HG03457 (cell line): ENCODE measurements around the gene SELENOS.

Experiments used
- ATAC-seq: cut with Tn5 transposase; IDR thresholded peaks from one replicate; pipeline ENCODE4 v1.9.1; 2021; ENCODE audit warnings: moderate number of reproducible peaks; ENCODE audit not compliant: unreplicated experiment

Gene SELENOS

GRCh38 chr15:101277943-101278564 lies 769 bp upstream of the SELENOS start:
- ATAC-seq: no peak

DNA sequence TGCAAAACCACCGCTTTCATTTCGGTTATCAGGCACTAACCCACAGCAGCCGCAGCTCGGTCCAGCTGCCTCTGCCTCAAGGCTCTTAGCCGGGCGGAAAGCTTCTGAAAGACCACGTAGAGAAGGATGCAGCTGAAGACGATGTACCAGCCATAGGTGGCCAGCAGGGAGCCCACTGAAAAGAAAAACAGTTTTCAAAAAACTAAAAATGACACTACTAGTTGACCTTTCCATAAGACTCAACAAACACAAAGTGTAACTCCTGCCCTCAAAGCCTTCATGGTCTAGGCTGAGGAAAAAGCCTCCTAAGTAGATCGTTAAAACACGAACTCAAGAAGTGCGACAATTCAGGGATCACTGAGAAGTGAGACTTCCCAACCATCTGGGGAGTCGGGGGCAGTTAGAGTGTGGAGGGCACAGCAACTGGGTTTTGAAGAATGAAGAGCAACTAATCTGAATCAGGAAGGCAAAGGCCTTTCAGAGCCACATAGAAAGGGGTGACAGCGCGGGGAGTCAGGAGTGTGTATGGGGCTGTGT lies 716 bp downstream of the SELENOS start:
- ATAC-seq: peak; percentile 0

DNA sequence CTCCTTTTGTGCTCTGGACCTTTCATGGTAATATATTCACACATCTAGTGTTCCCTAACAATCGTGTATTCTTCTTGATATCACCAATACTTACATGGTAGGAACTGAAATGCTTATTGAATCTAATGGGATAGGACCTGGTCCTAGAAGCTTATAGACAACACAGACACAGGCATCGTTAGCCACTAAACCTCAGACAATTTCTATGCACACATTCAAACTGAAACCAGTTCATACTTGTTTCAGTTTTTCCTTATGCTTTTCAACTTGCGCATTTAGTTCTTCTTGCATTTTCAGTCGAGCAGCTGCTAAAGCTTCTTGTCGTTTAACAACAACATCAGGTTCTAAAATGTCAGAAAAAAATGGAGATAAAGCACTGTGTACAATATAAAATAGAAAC lies 2.3 kb downstream of the SELENOS start:
- ATAC-seq: no peak

- ATAC-seq: no peak
Observed at GRCh38 chr15:101273534-101273933, 3.8 kb downstream of the SELENOS start.

DNA sequence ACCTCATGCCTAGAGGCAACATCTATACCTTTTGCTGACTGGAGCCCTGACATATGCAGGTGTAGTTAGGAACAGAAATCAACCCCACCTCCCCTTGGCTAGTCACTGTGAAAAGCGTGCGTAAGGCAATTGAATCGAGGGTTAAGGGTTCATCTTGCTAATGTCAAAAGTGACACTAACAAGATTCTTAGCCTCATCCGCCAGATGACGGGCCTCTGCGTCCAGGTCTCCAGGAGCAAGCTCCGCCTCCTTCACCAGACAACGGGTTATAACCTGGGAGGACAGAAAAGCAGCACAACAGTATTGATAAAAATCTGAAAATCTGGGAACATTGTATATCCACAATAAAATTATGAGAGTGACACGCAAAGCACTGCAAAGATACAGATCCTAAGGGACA lies 4.7 kb downstream of the SELENOS start:
- no peak for ATAC-seq

DNA sequence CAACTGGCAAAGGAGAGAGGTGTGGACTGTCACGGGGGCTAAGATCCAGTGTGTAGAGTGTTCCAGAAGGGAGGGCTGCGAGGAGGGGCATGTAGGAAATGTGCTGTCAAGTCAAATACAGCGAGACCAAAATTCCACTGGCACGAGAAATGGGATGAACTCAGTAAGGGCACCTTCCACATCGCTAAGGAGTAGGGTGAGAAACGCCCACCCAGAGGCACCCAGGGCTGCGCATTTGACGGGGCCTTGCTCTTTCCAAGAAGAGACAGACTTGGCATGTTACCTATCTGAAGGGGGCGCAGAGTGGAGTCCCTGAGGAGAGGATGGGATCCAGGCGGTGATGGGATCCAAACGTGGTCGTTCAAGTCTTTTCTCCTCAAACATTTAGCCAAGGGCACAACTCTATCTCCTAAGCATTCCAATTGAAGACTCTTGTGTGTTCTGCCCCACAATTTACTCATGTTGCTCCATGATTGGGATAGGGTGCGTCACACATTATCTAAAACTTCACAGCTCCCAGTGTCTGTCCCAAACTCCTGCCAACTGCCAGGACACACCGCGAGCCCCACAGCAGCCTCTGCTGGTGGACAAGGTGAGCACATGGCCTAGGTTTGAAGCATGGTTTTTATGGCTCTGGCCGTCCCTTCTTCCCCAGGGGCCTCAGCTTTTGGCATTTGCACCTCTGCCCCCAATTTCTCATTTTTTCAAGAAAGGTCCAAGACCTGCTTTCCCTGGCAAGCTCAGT lies 7.6 kb downstream of the SELENOS start:
- no peak for ATAC-seq

- ATAC-seq: no peak
Observed at GRCh38 chr15:101267320-101268104, 9.8 kb downstream of the SELENOS start.

DNA sequence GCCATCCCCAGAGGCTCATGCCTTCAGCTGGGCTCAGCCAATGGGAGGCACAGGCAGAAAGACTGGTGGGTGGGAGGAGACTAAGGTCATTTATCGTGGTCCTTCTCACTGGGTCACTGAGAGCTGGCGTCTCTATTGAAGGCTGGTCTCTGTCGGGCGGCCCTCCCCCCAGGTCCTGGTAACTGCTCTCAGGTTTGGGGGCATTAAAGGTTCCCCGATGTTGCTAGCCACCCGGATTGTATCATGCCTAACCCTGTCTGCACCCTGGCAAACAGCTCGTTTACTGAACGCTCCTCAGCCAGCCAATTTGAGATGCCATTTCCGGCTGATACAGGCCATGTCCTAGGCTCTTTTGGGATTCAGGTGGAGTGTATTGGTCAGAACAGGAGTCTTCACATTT lies 10.5 kb downstream of the SELENOS start:
- no peak for ATAC-seq

- ATAC-seq: no peak
Observed at GRCh38 chr15:101266034-101266433, 11.3 kb downstream of the SELENOS start.

DNA sequence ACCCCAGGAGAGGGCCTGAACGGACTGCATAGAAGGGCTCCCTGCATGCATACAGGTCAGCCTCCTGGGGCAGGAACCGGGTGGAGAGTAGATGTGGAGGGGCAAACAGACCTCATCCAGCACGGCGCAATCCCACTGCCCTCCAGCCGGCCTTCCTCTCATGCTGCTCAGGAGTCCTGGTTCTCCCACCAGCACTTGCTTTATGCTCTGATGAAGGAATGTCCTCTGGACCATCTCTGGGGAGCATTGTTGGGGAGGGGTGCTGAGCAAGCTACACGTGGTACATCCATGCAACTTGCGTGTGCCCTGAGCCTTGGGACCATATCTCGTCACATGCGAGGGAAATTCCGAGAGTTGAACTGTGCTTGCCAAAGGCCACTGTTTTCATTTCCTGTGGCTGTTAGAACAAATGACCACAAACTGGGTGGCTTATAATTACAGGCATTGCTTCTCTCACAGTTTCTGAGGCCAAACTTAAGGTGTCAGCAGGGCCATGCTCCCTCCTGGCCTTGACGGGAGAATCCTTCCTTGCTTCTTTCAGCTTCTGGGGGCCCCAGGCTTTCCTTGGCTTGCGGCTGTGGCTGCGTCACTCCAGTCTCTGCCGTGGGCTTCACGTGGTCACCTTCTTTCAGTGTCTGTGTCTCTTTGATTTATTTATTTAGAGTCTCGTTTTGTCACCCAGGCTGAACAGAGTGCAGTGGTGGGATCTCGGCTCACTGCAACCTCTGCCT lies 12.2 kb downstream of the SELENOS start:
- ATAC-seq: no peak

GRCh38 chr15:101264011-101264410 lies 13.3 kb downstream of the SELENOS start:
- peak; percentile 42 for ATAC-seq

- ATAC-seq: no peak
Observed at GRCh38 chr15:101262551-101262950, 14.7 kb downstream of the SELENOS start.

- no peak for ATAC-seq
Observed at GRCh38 chr15:101258238-101259144, 18.8 kb downstream of the SELENOS start.

GRCh38 chr15:101256757-101257156 lies 20.5 kb downstream of the SELENOS start:
- no peak for ATAC-seq

- ATAC-seq: no peak
Observed at GRCh38 chr15:101255615-101256241, 21.6 kb downstream of the SELENOS start.

DNA sequence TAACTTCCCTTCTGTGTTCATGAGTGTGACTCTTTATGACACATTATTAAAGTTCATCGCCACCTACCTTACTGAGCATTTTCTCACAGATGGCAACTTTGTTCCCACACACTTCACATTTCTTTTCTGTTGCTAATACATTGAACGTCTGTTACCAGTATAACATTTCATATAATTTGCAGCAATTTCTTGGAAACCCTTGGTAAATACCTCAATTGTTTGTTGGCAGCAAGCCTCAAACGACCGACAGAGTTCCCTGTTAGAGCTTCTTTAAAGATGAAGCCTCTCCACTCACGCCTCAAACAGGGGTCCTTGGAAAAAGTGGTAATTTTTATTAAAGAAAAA lies 22.3 kb downstream of the SELENOS start:
- ATAC-seq: no peak

- no peak for ATAC-seq
Observed at GRCh38 chr15:101254157-101255050, 22.9 kb downstream of the SELENOS start.

DNA sequence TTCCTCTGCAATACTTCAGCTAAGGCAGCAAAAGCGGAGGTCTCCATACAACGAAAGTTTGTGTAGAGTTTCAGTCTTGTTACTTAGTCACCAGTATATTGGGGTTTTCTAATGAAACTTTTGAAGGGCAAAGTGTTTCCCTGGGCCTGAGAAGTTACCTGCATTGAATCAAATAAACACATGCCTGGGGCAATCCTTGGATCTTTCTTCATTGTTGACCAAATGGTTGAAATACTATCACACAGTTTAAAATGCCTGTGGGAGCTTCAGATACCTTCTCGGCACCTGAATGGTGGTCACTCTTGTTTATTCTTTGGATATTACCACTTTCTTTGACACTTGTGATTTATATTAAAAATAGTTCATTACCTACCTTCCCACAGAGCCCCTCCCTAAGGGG lies 24.4 kb downstream of the SELENOS start:
- no peak for ATAC-seq
